Panc1 (cell line): ENCODE measurements around the gene ROR1. TPM values are rescaled to one million over a fixed set of nuclear protein-coding genes. Genes with fewer than 3 reads are reported as not detected.

Experiments
- ATAC-seq: fragments of 200-7000 bp; cut with Tn5 transposase; 2 replicates; pipeline ENCODE4 v1.9.1; 2020; ENCODE audit warnings: mild to moderate bottlenecking, moderate library complexity
- BruUV-seq: library from RNA; stranded (reverse); fragments of 400-500 nt; replicated peaks from 2 replicates; lab custom pipeline; 2021; lab: Mats Ljungman, UMichigan
- CTCF ChIA-PET: fragments of 300-600 bp; sonication (Branson Sonifier 250); formaldehyde crosslinking; loops from one replicate; lab custom pipeline; 2022; ENCODE audit warnings: antibody characterized with exemption; lab: Charles Lee
- POLR2A ChIA-PET: fragments of 300-600 bp; sonication (Branson Sonifier 250); formaldehyde crosslinking; loops from one replicate; lab custom pipeline; 2022; ENCODE audit warnings: antibody characterized with exemption; lab: Charles Lee
- DNase-seq: peaks from one replicate; pipeline ENCODE4 v3.0.0-alpha.2; 2010; ENCODE audit warnings: low read depth, low spot score
- H3K27ac ChIP-seq: 2 replicates; pipeline ENCODE4 v1.5.1; 2011; ENCODE audit warnings: mild to moderate bottlenecking, low read length, inconsistent platforms
- H3K27me3 ChIP-seq: fragments of 200-500 bp; sonication (Bioruptor generic); 2 replicates; pipeline ENCODE4 v1.6.0; 2014; ENCODE audit warnings: low read length, inconsistent platforms; ENCODE audit not compliant: control insufficient read depth, insufficient read depth
- H3K36me3 ChIP-seq: fragments of 200-500 bp; sonication (Bioruptor generic); 2 replicates; pipeline ENCODE4 v1.5.1; 2014; ENCODE audit warnings: inconsistent platforms, mild to moderate bottlenecking, low read length, moderate library complexity; ENCODE audit not compliant: control insufficient read depth, insufficient read depth
- H3K4me1 ChIP-seq: 2 replicates; pipeline ENCODE4 v1.5.1; 2011; ENCODE audit warnings: inconsistent platforms, mild to moderate bottlenecking, low read length, moderate library complexity; ENCODE audit not compliant: control insufficient read depth, insufficient read depth
- H3K4me3 ChIP-seq, 2 experiments: 2 replicates each; pipeline ENCODE4 v1.5.1; 2011 to 2012; ENCODE audit warnings: low read depth in 2 of 2, low read length in 2 of 2, mild to moderate bottlenecking in 2 of 2, inconsistent platforms in 1 of 2, moderate library complexity in 1 of 2
- H3K9me3 ChIP-seq: fragments of 200-500 bp; sonication (Bioruptor generic); 2 replicates; pipeline ENCODE4 v1.5.1; 2014; ENCODE audit warnings: low read depth, mild to moderate bottlenecking, inconsistent platforms, low read length, moderate library complexity; ENCODE audit not compliant: control insufficient read depth, insufficient read depth
- CTCF ChIP-seq: fragments of 450-650 bp; IDR thresholded peaks from 2 replicates; pipeline ENCODE4 v1.5.1; 2017; ENCODE audit warnings: mild to moderate bottlenecking
- POLR2AphosphoS5 ChIP-seq: IDR thresholded peaks from 2 replicates; pipeline ENCODE4 v1.6.1; 2012; ENCODE audit warnings: mild to moderate bottlenecking, low read depth, low read length, moderate library complexity
- REST ChIP-seq, 2 experiments: IDR thresholded peaks; 2 replicates each; pipeline ENCODE4 v1.6.1; 2011 to 2012; ENCODE audit warnings: low read depth in 2 of 2, control low read depth in 1 of 2, low read length in 1 of 2, mild to moderate bottlenecking in 1 of 2, moderate library complexity in 1 of 2; ENCODE audit not compliant: insufficient read depth in 1 of 2
- SIN3A ChIP-seq: IDR thresholded peaks from 2 replicates; pipeline ENCODE4 v1.6.1; 2012; ENCODE audit warnings: low read depth, mild to moderate bottlenecking, low read length, moderate library complexity, borderline replicate concordance; ENCODE audit not compliant: insufficient read depth
- TCF7L2 ChIP-seq: IDR thresholded peaks from 2 replicates; pipeline ENCODE4 v1.6.1; 2011; ENCODE audit warnings: mild to moderate bottlenecking, low read depth, low read length, inconsistent platforms
- in situ Hi-C: cut with HindIII; loops from 2 replicates; pipeline ENCODE4 v1.10.0; 2016; ENCODE audit warnings: low sequenced_read_pairs, low pct_unique_long_range_greater_than_20kb
- intact Hi-C: fragments of 100-400 bp; cut with micrococcal nuclease; formaldehyde crosslinking; loops from one replicate; pipeline ENCODE4 v1.10.0; 2022; ENCODE audit not compliant: unreplicated experiment
- total RNA-seq: library from RNA; stranded (reverse); gene quantifications from one replicate; pipeline ENCODE4 v1.2.1, GENCODE V29; 2021; ENCODE audit not compliant: unreplicated experiment

ROR1 gene
- total RNA-seq, 1 experiment from 2014 or later = 19.3 TPM

- in situ Hi-C loops = no loop called here
- peaks cover 3% of the 10 kb centered on the region; the same call in 1 of the 2 replicates for H3K4me1 ChIP-seq
- H3K27me3 ChIP-seq = no peaks in the 10 kb centered on the region
- intact Hi-C loops = no loop called here
- ATAC-seq = no peak
- no peak for DNase-seq
- CTCF ChIA-PET = no interaction called here
- POLR2A ChIA-PET = no interaction called here
- TF ChIP-seq SIN3A (no peak), POLR2AphosphoS5 (no peak), CTCF (no peak), TCF7L2 (no peak), REST (IDR thresholded peaks at IDR 0.05; ENCODE audit: insufficient read depth in 1 of 2, low read depth in 2 of 2, low read length in 1 of 2) (no peak)
- H3K9me3 ChIP-seq = no peaks in the 10 kb centered on the region
- no peak overlapping the region for H3K4me3 ChIP-seq
- no peaks in the 10 kb centered on the region; the same call in 1 of the 2 replicates for H3K36me3 ChIP-seq
- H3K27ac ChIP-seq = no peak overlapping the region
- BruUV-seq = no TSS peak
Measured at GRCh38 chr1:64055310-64055709, 281.5 kb downstream of the ROR1 start.

GRCh38 chr1:64059556-64059955, 285.7 kb downstream of the ROR1 start:
- intact Hi-C loops = no loop called here
- BruUV-seq = no TSS peak

More at GRCh38 chr1:64059556-64059955, 285.7 kb downstream of the ROR1 start:
- ChIA-PET CTCF (no interaction called here), POLR2A (no interaction called here)
- H3K4me1 ChIP-seq = peaks cover 5% of the 10 kb centered on the region; the same call in 1 of the 2 replicates
- DNase-seq = no peak
- no peak overlapping the region for H3K27ac ChIP-seq
- no peaks in the 10 kb centered on the region for H3K27me3 ChIP-seq
- no peak overlapping the region for H3K4me3 ChIP-seq
- H3K36me3 ChIP-seq = no peaks in the 10 kb centered on the region
- in situ Hi-C loops = no loop called here
- no peaks in the 10 kb centered on the region for H3K9me3 ChIP-seq
- no peak for ATAC-seq
- TF ChIP-seq SIN3A = no peak
- TF ChIP-seq TCF7L2 = no peak
- TF ChIP-seq REST (IDR thresholded peaks at IDR 0.05; ENCODE audit: insufficient read depth in 1 of 2, low read depth in 2 of 2, low read length in 1 of 2) = no peak
- no peak for TF ChIP-seq POLR2AphosphoS5
- TF ChIP-seq CTCF = no peak
